SK-N-SH (cell line): ENCODE results near the gene TARDBP. TPM values are rescaled to one million over a fixed set of nuclear protein-coding genes. Genes with fewer than 3 reads are reported as not detected.
"Not testable (repeated sequence)": the region's sequence is repeated elsewhere in the genome, so short reads cannot be mapped to it uniquely, and the experiment has no call there.

Source experiments
- CTCF ChIA-PET: fragments of 300-600, 350-600 bp; formaldehyde crosslinking; extraction: SDS; loops from one replicate; lab custom pipeline; 2021; lab: Yijun Ruan, JAX
- POLR2A ChIA-PET: fragments of 350-600 bp; sonication (Branson Sonifier 250); formaldehyde crosslinking; extraction: SDS; loops from one replicate; lab custom pipeline; 2020; ENCODE audit warnings: antibody characterized with exemption, inconsistent platforms; lab: Yijun Ruan, JAX
- DNase-seq: peaks from one replicate; pipeline ENCODE4 v3.0.0; 2012
- H2AFZ ChIP-seq: fragments of 200-600 bp; sonication (generic); 2 replicates; pipeline ENCODE4 v1.8.1; 2016; ENCODE audit warnings: antibody characterized with exemption, mild to moderate bottlenecking, low read depth
- H3F3A ChIP-seq: fragments of 200-600 bp; sonication (generic); replicated peaks from 2 replicates; pipeline ENCODE3; 2016; ENCODE audit warnings: antibody characterized with exemption, mild to moderate bottlenecking; ENCODE audit not compliant: insufficient read depth
- H3K27ac ChIP-seq, 2 experiments: fragments of 200-500 bp in 1 of 2; fragments of 200-600 bp in 1 of 2; sonication (Bioruptor generic) in 1 of 2; sonication (generic), shearing (Covaris generic) in 1 of 2; 2 replicates each; pipeline versions ENCODE4 v1.5.1 to v1.6.1; 2014 to 2016; ENCODE audit warnings: low read depth in 2 of 2, inconsistent platforms in 1 of 2, low read length in 1 of 2, mild to moderate bottlenecking in 1 of 2, mixed read lengths in 1 of 2
- H3K27me3 ChIP-seq: fragments of 200-600 bp; sonication (generic), shearing (Covaris generic); 2 replicates; pipeline ENCODE4 v1.6.1; 2016; ENCODE audit warnings: mixed run types; ENCODE audit not compliant: insufficient read depth
- H3K36me3 ChIP-seq, 2 experiments: fragments of 200-500 bp in 1 of 2; fragments of 200-600 bp in 1 of 2; sonication (Bioruptor generic) in 1 of 2; sonication (generic) in 1 of 2; replicated peaks in 1 of 2; 2 replicates each; pipeline versions ENCODE3 to v1.5.1; 2014 to 2016; ENCODE audit warnings: low read length in 1 of 2, mild to moderate bottlenecking in 1 of 2; ENCODE audit not compliant: insufficient read depth in 2 of 2, control insufficient read depth in 1 of 2
- H3K4me1 ChIP-seq, 2 experiments: fragments of 200-500 bp in 1 of 2; fragments of 200-600 bp in 1 of 2; sonication (Bioruptor generic) in 1 of 2; sonication (generic), shearing (Covaris generic) in 1 of 2; 2 replicates each; pipeline versions ENCODE4 v1.5.1 to v1.6.1; 2014 to 2016; ENCODE audit warnings: low read depth in 1 of 2, low read length in 1 of 2, mixed run types in 1 of 2; ENCODE audit not compliant: insufficient read depth in 2 of 2, control insufficient read depth in 1 of 2
- H3K4me2 ChIP-seq: fragments of 200-600 bp; sonication (generic), shearing (Covaris generic); 2 replicates; pipeline ENCODE4 v1.6.1; 2017; ENCODE audit warnings: mixed run types
- H3K4me3 ChIP-seq, 2 experiments: fragments of 200-500 bp in 1 of 2; fragments of 200-600 bp in 1 of 2; sonication (Bioruptor generic) in 1 of 2; sonication (generic), shearing (Covaris generic) in 1 of 2; 2 replicates each; pipeline versions ENCODE4 v1.5.1 to v1.8.1; 2014 to 2016; ENCODE audit warnings: low read depth in 2 of 2, inconsistent platforms in 1 of 2, low read length in 1 of 2, mild to moderate bottlenecking in 1 of 2, mixed read lengths in 1 of 2, moderate library complexity in 1 of 2
- H3K79me2 ChIP-seq: fragments of 200-600 bp; sonication (generic); 2 replicates; pipeline ENCODE4 v1.8.1; 2017; ENCODE audit warnings: mild to moderate bottlenecking; ENCODE audit not compliant: insufficient read depth
- H3K9ac ChIP-seq: fragments of 200-600 bp; sonication (generic); 2 replicates; pipeline ENCODE4 v1.6.1; 2017; ENCODE audit warnings: mixed run types
- H3K9me2 ChIP-seq: fragments of 200-600 bp; sonication (generic); 2 replicates; pipeline ENCODE4 v1.6.1; 2017; ENCODE audit warnings: mixed run types
- H3K9me3 ChIP-seq: fragments of 200-600 bp; sonication (generic); 2 replicates; pipeline ENCODE4 v1.6.1; 2017; ENCODE audit warnings: mixed run types, mild to moderate bottlenecking, moderate library complexity
- H4K20me1 ChIP-seq: fragments of 200-600 bp; sonication (generic); 2 replicates; pipeline ENCODE4 v1.6.1; 2017; ENCODE audit warnings: mild to moderate bottlenecking, mixed run types; ENCODE audit not compliant: insufficient read depth
- CHD2 ChIP-seq: fragments of 150-350 bp; IDR thresholded peaks from 2 replicates; pipeline ENCODE4 v1.6.1; 2018; ENCODE audit warnings: low read length; ENCODE audit not compliant: partially characterized antibody
- ELF1 ChIP-seq: IDR thresholded peaks from 2 replicates; pipeline ENCODE4 v1.4.0; 2012
- FOSL2 ChIP-seq: IDR thresholded peaks from 2 replicates; pipeline ENCODE4 v1.4.0; 2012; ENCODE audit warnings: low read depth, mild to moderate bottlenecking, moderate library complexity, borderline replicate concordance
- FOXJ3 ChIP-seq: sonication (generic); formaldehyde crosslinking; IDR thresholded peaks from 2 replicates; pipeline ENCODE4 v1.5.1; 2020; ENCODE audit warnings: mild to moderate bottlenecking, missing genetic modification reagents
- FOXM1 ChIP-seq: IDR thresholded peaks from 2 replicates; pipeline ENCODE4 v1.4.0; 2012; ENCODE audit warnings: low read depth, mild to moderate bottlenecking
- GATA2 ChIP-seq: sonication (generic); formaldehyde crosslinking; IDR thresholded peaks from 2 replicates; pipeline ENCODE4 v1.5.0; 2020; ENCODE audit warnings: mild to moderate bottlenecking, missing genetic modification reagents
- MXI1 ChIP-seq: IDR thresholded peaks from 2 replicates; pipeline ENCODE4 v1.6.1; 2012; ENCODE audit warnings: mild to moderate bottlenecking, low read depth, low read length, improper control_type of control experiment
- POLR2AphosphoS5 ChIP-seq: IDR thresholded peaks from 2 replicates; pipeline ENCODE4 v1.6.1; 2012; ENCODE audit warnings: low read depth, low read length
- RAD21 ChIP-seq: IDR thresholded peaks from 2 replicates; pipeline ENCODE4 v1.6.1; 2012; ENCODE audit warnings: mild to moderate bottlenecking, low read length
- RCOR1 ChIP-seq: fragments of 150-350 bp; IDR thresholded peaks from 2 replicates; pipeline ENCODE4 v1.6.1; 2017; ENCODE audit warnings: antibody characterized with exemption, low read length
- REST ChIP-seq: IDR thresholded peaks from 2 replicates; pipeline ENCODE4 v1.6.1; 2012; ENCODE audit warnings: mild to moderate bottlenecking, low read depth, low read length, moderate library complexity
- RFX5 ChIP-seq: IDR thresholded peaks from 2 replicates; pipeline ENCODE4 v1.6.1; 2012; ENCODE audit warnings: mild to moderate bottlenecking, improper control_type of control experiment, low read length
- SIN3A ChIP-seq: IDR thresholded peaks from 2 replicates; pipeline ENCODE4 v1.6.1; 2012; ENCODE audit warnings: low read depth, mild to moderate bottlenecking, low read length, moderate library complexity, borderline replicate concordance
- TAF1 ChIP-seq: IDR thresholded peaks from 2 replicates; pipeline ENCODE4 v1.6.1; 2012; ENCODE audit warnings: low read depth, mild to moderate bottlenecking, low read length, moderate library complexity, borderline replicate concordance
- TCF12 ChIP-seq: IDR thresholded peaks from 2 replicates; pipeline ENCODE4 v1.4.0; 2012
- USF2 ChIP-seq: fragments of 150-350 bp; IDR thresholded peaks from 2 replicates; pipeline ENCODE4 v1.6.1; 2017; ENCODE audit warnings: antibody characterized with exemption, low read length, low read depth, borderline replicate concordance
- WGBS: methylation state at CpG from one replicate; pipeline ENCODE4 v1.1.6; 2017; ENCODE audit warnings: low lambda C conversion rate; 5-methylcytosine and 5-hydroxymethylcytosine counted together
- polyA plus RNA-seq, 3 experiments: library from polyadenylated mRNA; depleted of rRNA; stranded (reverse); fragments of >200 nt; gene quantifications; 2 replicates each; pipeline ENCODE4 v1.2.3, GENCODE V29; 2012
- TF ChIP-seq, protein P1 (sequence below): IDR thresholded peaks from 2 replicates; pipeline ENCODE4; 2012
- TF ChIP-seq, protein P2 (sequence below): IDR thresholded peaks from 2 replicates; pipeline ENCODE4 v1.4.0; 2012; ENCODE audit warnings: low read depth, borderline replicate concordance
- TF ChIP-seq, protein P3 (sequence below): IDR thresholded peaks from 2 replicates; pipeline ENCODE4 v1.4.0; 2012; ENCODE audit warnings: low read depth

TARDBP gene
- polyA plus RNA-seq, 1 of the 3 experiments (the other 2 are of a cell fraction) = 207 TPM

GRCh38 chr1:11046625-11047365 is 34.3 kb downstream of the TARDBP start, which contains the start of gene MASP2:
MASP2 (minus strand) TSS chr1:11047239; CDS start chr1:11047207, 32 bp downstream.
- ChIA-PET POLR2A (no interaction called here), CTCF (interaction anchor here (10.0 kb wide), 1 partner anchor 9 kb away, joined by 118 read pairs; no protein-coding TSS in a partner anchor)
- H3K79me2 ChIP-seq = no peaks in the 10 kb centered on the region
- H3K27ac ChIP-seq = no peak within 1 kb of the TSS
- H3K4me1 ChIP-seq = no peaks in the 10 kb centered on the region; a peak in 1 of 4 replicates
- no peaks in the 10 kb centered on the region for H3K9me3 ChIP-seq
- no peaks in the 10 kb centered on the region for H3F3A ChIP-seq
- no peaks in the 10 kb centered on the region for H4K20me1 ChIP-seq
- no peaks in the 10 kb centered on the region for H3K36me3 ChIP-seq
- peak; percentile 28 for DNase-seq
- TF ChIP-seq ELF1 (no peak), POLR2AphosphoS5 (no peak), RCOR1 (no peak), TCF12 (no peak), REST (no peak), FOXM1 (no peak), TAF1 (no peak), MXI1 (no peak), SIN3A (no peak), USF2 (no peak), FOSL2 (no peak), CHD2 (no peak), RFX5 (no peak), FOXJ3 (CRISPR knock-in tag) (no peak), GATA2 (CRISPR knock-in tag) (no peak), RAD21 (no peak)
- TF ChIP-seq, protein P1, sequence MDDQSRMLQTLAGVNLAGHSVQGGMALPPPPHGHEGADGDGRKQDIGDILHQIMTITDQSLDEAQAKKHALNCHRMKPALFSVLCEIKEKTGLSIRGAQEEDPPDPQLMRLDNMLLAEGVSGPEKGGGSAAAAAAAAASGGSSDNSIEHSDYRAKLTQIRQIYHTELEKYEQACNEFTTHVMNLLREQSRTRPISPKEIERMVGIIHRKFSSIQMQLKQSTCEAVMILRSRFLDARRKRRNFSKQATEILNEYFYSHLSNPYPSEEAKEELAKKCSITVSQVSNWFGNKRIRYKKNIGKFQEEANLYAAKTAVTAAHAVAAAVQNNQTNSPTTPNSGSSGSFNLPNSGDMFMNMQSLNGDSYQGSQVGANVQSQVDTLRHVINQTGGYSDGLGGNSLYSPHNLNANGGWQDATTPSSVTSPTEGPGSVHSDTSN = no peak
- TF ChIP-seq, protein P2, sequence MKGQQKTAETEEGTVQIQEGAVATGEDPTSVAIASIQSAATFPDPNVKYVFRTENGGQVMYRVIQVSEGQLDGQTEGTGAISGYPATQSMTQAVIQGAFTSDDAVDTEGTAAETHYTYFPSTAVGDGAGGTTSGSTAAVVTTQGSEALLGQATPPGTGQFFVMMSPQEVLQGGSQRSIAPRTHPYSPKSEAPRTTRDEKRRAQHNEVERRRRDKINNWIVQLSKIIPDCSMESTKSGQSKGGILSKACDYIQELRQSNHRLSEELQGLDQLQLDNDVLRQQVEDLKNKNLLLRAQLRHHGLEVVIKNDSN = no peak
- TF ChIP-seq, protein P3, sequence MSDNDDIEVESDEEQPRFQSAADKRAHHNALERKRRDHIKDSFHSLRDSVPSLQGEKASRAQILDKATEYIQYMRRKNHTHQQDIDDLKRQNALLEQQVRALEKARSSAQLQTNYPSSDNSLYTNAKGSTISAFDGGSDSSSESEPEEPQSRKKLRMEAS = no peak
- no peak within 1 kb of the TSS for H3K4me3 ChIP-seq
- no peak within 1 kb of the TSS for H3K4me2 ChIP-seq
- no peak within 1 kb of the TSS for H3K9ac ChIP-seq
- H3K27me3 ChIP-seq = no peaks in the 10 kb centered on the region
- no peaks in the 10 kb centered on the region for H3K9me2 ChIP-seq
- WGBS = 90% methylated on average over 9 of the region's 28 CpGs
- H2AFZ ChIP-seq = no peak within 1 kb of the TSS

DNA sequence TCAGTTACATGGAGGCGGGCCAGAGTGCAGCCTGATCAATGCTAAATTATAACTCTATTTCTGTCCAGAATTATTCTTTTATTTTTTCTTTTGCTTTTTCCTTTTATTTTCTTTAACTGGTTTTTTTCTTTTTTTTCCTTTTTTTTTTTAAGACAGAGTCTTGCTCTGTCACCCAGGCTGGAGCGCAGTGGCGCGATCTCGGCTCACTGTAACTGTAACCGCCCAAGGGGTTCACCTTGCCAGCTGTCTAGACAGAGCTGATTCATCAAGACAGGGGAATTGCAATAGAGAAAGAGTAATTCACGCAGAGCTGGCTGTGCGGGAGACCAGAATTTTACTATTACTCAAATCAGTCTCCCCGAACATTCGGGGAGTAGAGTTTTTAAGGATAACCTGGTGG is 38.7 kb downstream of the TARDBP start:
- not testable (repeated sequence) for H3K4me2 ChIP-seq, H3F3A ChIP-seq, H3K79me2 ChIP-seq, H3K9me2 ChIP-seq, H3K27me3 ChIP-seq, H3K36me3 ChIP-seq, H3K27ac ChIP-seq, H4K20me1 ChIP-seq, H3K9ac ChIP-seq, H3K4me3 ChIP-seq, H2AFZ ChIP-seq, DNase-seq, H3K9me3 ChIP-seq
- ChIA-PET POLR2A (interaction anchor here (0.9 to 1.9 kb wide), 2 partner anchors 10 to 14 kb away, joined by 4 to 7 read pairs; no protein-coding TSS in a partner anchor), CTCF (interaction anchor here (0.9 to 10.0 kb wide), 3 partner anchors 13 to 191 kb away, joined by 3 to 118 read pairs (median 3); no protein-coding TSS in a partner anchor)
- WGBS = 90% methylated on average over 10 of the region's 10 CpGs
- H3K4me1 ChIP-seq = peaks cover 0 to 17% of the 10 kb centered on the region in 2 experiments; a peak in 1 of 4 replicates
